A549 treated with CpdA at 1 μM for 4 hours (cell line): ENCODE data around the gene HMGB4. TPM values are rescaled to one million over a fixed set of nuclear protein-coding genes. Genes with fewer than 3 reads are reported as not detected.

Experiments
- total RNA-seq: library from RNA; stranded (reverse); fragments of 200-300 nt; extraction: Qiagen RNA extraction; gene quantifications from 5 replicates; pipeline ENCODE4 v1.2.3, GENCODE V29; 2022; ENCODE audit warnings: low read depth

HMGB4 gene, protein sequence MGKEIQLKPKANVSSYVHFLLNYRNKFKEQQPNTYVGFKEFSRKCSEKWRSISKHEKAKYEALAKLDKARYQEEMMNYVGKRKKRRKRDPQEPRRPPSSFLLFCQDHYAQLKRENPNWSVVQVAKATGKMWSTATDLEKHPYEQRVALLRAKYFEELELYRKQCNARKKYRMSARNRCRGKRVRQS
- not detected in 5 replicates for total RNA-seq

GRCh38 chr1:33863779-33864178 lies at the start of gene HMGB4:
TSS of gene HMGB4 (plus strand) at chr1:33864079. CDS start at chr1:33864192, 113 bp downstream.

